Ovary (tissue), 9 donors: ENCODE measurements around the gene MUC2. TPM values are rescaled to one million over a fixed set of nuclear protein-coding genes. Genes with fewer than 3 reads are reported as not detected.
A peak's percentile ranks its signal among the peaks of the same experiment; 100 is the strongest.

Source experiments
- DNase-seq, 5 donors: peaks; one replicate each; pipeline ENCODE4 v3.0.0-alpha.2; 2019 to 2020
- H3K27ac ChIP-seq, 2 donors: fragments of 200-600 bp; one replicate each; pipeline versions ENCODE4 v1.5.1 to v1.8.0; 2019 to 2022
- H3K27me3 ChIP-seq: fragments of 200-600 bp; one replicate; pipeline ENCODE4 v1.8.0; 2022
- H3K36me3 ChIP-seq: fragments of 200-600 bp; sonication (generic); one replicate; pipeline ENCODE4 v1.5.1; 2019
- H3K4me1 ChIP-seq: one replicate; pipeline ENCODE4 v1.8.1; 2013; ENCODE audit warnings: mild to moderate bottlenecking, moderate library complexity; ENCODE audit not compliant: insufficient read depth
- H3K4me3 ChIP-seq: fragments of 200-600 bp; sonication (generic); one replicate; pipeline ENCODE4 v1.5.1; 2017
- H3K9me3 ChIP-seq, 2 donors: fragments of 200-600 bp in 1 of 2; sonication (generic) in 1 of 2; one replicate each; pipeline versions ENCODE4 v1.5.1 to v1.8.1; 2013 to 2019; ENCODE audit warnings: mild to moderate bottlenecking in 1 of 2, moderate library complexity in 1 of 2
- EP300 ChIP-seq: sonication (generic); formaldehyde crosslinking; IDR thresholded peaks from one replicate; pipeline ENCODE4 v1.6.1; 2017; ENCODE audit warnings: antibody characterized with exemption
- POLR2A ChIP-seq: fragments of 450-650 bp; IDR thresholded peaks from one replicate; pipeline ENCODE4 v1.6.1; 2017; ENCODE audit warnings: antibody characterized with exemption, mild to moderate bottlenecking, moderate library complexity
- WGBS, 3 donors: extraction: QIAGEN DNeasy Blood & Tissue Kit in 1 of 3; methylation state at CpG; one replicate each; pipeline versions ENCODE4 v1.1.5 to v1.1.7; 2013 to 2017; 5-methylcytosine and 5-hydroxymethylcytosine counted together
- intact Hi-C, 4 donors: fragments of 100-400 bp; cut with DNase I; formaldehyde crosslinking; loops; one replicate each; pipeline versions ENCODE4 v1.11.0 to v1.15.1; 2022 to 2023
- polyA plus RNA-seq, 2 donors: library from polyadenylated mRNA; stranded (reverse); fragments of 200-250 nt in 1 of 2; fragments of 350-450 nt in 1 of 2; fragmentation: Illumina TruSeq in 1 of 2; extraction: RNeasy Lipid Tissue Mini Kit (QIAGEN cat#74804) in 1 of 2; gene quantifications; one replicate each; pipeline ENCODE4 v1.2.3, GENCODE V29; 2013 to 2014
- total RNA-seq, 7 donors: library from RNA; depleted of rRNA in 2 of 7; stranded (reverse); fragments of >200 nt in 2 of 7; fragmentation: NEBNext Ultra II Directional in 3 of 7; extraction: Animal tissue kit (Norgen Biotek cat#: 25700) in 3 of 7; gene quantifications; one replicate each; pipeline versions ENCODE4 v1.1.0 to v1.2.4, GENCODE V29; 2016 to 2023
- TF ChIP-seq, protein P1 (sequence below), 3 donors: fragments of 450-650 bp in 2 of 3; fragments of 200-600 bp in 1 of 3; IDR thresholded peaks; one replicate each; pipeline versions ENCODE4 v1.5.1 to v1.8.0; 2016 to 2022; ENCODE audit warnings: antibody characterized with exemption in 3 of 3, mild to moderate bottlenecking in 1 of 3
- donor health status: DM: no; HTN: no; CAD: no; lungs with moderate emphysema.
- donor health status: DM: no; HTN: no; CAD: no.
- donor health status: Bipolar disorder and iron deficiency.
- donor health status: DM: yes; HTN: yes; CAD: no.
- donor health status: DM: no; HTN: no; CAD: no.
- donor health status: DM: yes; HTN: yes; CAD: no.

The MUC2 gene
- total and polyA plus RNA-seq, 9 donors = 0.02 to 3.3 (median 0.10) TPM; not detected in 4

DNA sequence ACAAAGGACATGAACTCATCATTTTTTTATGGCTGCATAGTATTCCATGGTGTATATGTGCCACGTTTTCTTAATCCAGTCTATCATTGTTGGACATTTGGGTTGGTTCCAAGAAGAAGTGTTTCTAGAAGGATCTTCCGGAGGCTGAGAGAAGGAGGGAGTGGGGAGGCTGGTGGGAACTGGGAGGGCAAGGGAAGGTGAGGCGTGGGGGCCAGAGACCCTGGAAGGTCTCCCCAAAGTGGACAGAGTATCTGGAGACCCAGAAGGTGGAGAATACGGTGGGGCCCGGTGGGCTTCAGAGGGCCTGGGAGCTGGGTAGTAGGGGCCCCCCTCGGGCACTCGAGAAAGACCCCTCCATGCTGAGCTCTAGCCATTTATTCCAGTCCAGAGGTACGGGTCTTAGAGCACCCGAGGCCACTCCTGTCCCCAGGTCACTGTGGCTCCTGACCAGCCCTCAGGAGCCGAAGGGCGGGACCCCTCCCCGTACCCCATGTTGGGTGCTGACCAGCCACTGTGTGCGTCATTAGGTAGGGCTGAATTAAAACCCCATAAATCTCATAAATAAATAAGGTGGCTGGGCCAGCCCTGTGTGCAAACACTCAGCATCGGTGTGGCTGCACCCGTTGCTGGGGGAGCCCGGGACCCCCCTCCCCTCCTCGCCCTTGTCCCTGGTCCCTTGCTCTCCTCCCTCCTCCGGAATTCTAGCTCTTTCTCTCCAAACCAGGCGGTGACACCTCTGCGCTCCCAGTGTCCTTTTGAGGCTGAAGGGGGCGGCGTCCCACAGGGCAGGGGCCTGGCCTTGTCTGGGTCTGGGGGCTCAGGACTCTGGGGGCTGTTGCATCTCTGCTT, 44.3 kb downstream of the MUC2 start:
- no peaks in the 10 kb centered on the region for H3K36me3 ChIP-seq
- no peaks in the 10 kb centered on the region for H3K4me1 ChIP-seq
- WGBS, 3 donors = 73 to 81% (median 79%) methylated on average over 22 of the region's 22 CpGs
- no peak for DNase-seq
- TF ChIP-seq EP300 (no peak), POLR2A (no peak)
- TF ChIP-seq, protein P1, sequence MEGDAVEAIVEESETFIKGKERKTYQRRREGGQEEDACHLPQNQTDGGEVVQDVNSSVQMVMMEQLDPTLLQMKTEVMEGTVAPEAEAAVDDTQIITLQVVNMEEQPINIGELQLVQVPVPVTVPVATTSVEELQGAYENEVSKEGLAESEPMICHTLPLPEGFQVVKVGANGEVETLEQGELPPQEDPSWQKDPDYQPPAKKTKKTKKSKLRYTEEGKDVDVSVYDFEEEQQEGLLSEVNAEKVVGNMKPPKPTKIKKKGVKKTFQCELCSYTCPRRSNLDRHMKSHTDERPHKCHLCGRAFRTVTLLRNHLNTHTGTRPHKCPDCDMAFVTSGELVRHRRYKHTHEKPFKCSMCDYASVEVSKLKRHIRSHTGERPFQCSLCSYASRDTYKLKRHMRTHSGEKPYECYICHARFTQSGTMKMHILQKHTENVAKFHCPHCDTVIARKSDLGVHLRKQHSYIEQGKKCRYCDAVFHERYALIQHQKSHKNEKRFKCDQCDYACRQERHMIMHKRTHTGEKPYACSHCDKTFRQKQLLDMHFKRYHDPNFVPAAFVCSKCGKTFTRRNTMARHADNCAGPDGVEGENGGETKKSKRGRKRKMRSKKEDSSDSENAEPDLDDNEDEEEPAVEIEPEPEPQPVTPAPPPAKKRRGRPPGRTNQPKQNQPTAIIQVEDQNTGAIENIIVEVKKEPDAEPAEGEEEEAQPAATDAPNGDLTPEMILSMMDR (IDR thresholded peaks at IDR 0.05) = no peak
- H3K9me3 ChIP-seq = no peaks in the 10 kb centered on the region
- intact Hi-C loops = no loop called here
- no peak overlapping the region for H3K27ac ChIP-seq
- H3K27me3 ChIP-seq = no peaks in the 10 kb centered on the region
- no peak overlapping the region for H3K4me3 ChIP-seq

DNA sequence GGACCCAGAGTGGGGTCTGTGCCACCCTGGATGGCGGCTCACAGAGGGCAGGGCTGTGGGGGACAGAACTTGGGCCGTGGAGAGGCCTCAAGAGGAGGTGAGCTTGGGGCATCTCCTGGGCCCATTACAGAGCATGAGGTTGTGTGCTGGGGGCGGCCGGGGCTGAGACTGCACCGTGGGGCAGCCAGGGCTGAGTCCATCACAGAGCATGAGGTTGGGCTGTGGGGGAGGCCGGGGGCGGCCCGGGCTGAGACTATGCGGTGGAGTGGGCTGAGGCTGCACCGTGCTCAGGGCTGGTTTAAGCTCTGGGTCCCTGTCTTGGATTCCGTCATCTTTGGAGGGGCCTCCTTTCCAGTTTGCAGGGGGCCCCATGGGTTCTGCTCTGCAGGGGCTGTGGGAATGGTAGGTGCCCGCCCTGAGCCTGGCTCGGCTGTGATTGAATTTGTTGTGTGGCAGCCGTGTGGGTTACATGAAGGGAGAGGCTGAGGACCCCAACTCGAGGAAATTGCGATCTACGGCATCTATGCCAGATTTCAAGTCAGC, 45.0 kb downstream of the MUC2 start:
- no peak for DNase-seq
- H3K4me3 ChIP-seq = no peak overlapping the region
- intact Hi-C loops = no loop called here
- H3K27me3 ChIP-seq = no peaks in the 10 kb centered on the region
- H3K36me3 ChIP-seq = no peaks in the 10 kb centered on the region
- H3K27ac ChIP-seq = no peak overlapping the region
- TF ChIP-seq, protein P1 (IDR thresholded peaks at IDR 0.05) = no peak
- TF ChIP-seq EP300 (no peak), POLR2A (no peak)
- no peaks in the 10 kb centered on the region for H3K4me1 ChIP-seq
- whole genome bisulfite sequencing, 3 donors = 60 to 66% (median 60%) methylated on average over 13 to 17 of the region's 17 CpGs
- H3K9me3 ChIP-seq = no peaks in the 10 kb centered on the region

DNA sequence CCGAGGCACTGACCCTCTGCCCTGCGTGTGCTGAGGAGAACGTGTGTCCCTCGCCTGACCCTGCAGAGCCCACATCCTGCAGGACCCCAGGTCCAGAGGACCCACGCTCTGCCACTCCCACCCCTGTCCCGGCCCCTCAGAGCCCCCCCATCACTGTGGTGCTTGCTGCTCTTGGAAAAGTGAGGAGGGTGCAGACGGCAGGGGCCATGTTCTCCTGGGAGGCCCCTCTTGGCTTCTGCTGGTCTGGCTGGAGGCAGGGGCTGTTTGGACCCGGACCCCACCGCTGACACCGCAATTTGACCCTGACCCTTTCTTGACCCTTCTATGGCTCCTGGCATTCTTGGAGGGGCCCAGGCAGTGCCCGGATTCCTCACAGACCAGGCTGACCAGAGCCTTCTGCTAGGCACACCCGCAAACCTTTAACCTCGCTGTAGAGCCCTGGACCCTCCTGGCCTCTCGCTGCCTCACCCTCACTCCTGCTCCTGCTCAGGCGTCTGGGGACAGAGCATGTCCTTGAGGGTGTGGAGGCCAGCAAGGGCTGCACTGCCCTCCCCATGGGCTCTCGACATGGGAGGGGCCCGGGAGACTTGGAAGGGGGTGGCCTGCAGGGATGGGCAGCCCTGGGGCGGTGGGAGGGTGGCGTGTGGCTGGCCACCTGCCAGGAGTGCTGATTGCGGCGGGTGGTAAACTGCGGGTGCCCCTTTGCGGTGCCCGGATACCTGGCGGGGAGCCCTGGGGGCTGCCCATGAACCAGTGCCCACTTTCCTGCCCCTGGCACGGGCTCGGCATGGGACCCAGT, 46.1 kb downstream of the MUC2 start:
- H3K27ac ChIP-seq = no peak overlapping the region
- no peaks in the 10 kb centered on the region for H3K9me3 ChIP-seq
- no peaks in the 10 kb centered on the region for H3K4me1 ChIP-seq
- TF ChIP-seq, protein P1 (IDR thresholded peaks at IDR 0.05) = no peak
- TF ChIP-seq EP300 (no peak), POLR2A (no peak)
- WGBS, 3 donors = 55 to 59% (median 57%) methylated on average over 20 to 27 of the region's 27 CpGs
- H3K27me3 ChIP-seq = no peaks in the 10 kb centered on the region
- no peaks in the 10 kb centered on the region for H3K36me3 ChIP-seq
- no peak overlapping the region for H3K4me3 ChIP-seq
- DNase-seq = peak in 1 of 5 donors; percentile 18
- intact Hi-C loops = no loop called here

DNA sequence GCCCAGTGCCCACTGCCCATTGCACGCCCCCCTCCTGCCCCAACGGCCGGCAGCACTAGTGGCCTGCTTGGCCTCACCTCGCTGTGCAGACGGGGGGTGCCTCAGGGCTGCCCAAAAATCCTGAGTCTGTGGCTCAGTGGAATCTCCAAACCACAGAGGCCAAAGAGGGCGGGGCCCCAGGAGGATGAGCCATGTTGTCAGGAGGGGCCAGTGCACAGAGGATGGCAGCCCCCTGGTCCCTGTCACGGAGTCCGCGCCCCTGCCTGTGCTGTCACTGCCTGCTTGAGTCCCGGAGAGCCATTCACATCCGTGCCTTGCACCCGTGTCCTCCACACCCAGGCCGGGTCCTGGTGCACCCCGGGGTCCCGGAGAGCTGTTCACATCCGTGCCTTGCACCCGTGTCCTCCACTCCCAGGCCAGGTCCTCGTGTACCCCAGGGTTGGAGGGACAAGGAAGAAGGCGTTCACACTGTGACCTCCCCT, 46.7 kb downstream of the MUC2 start:
- TF ChIP-seq EP300 (no peak), POLR2A (no peak)
- TF ChIP-seq, protein P1 (IDR thresholded peaks at IDR 0.05) = no peak
- Histone ChIP-seq H3K27ac (no peak overlapping the region), H3K4me3 (no peak overlapping the region), H3K27me3 (no peaks in the 10 kb centered on the region), H3K4me1 (no peaks in the 10 kb centered on the region), H3K9me3 (no peaks in the 10 kb centered on the region), H3K36me3 (no peaks in the 10 kb centered on the region)
- WGBS, 3 donors = 84 to 88% (median 86%) methylated on average over 19 of the region's 19 CpGs
- DNase-seq = peak in 1 of 5 donors; percentile 21
- intact Hi-C loops = no loop called here
